Gastrocnemius medialis (tissue), 4 donors: ENCODE data around the gene IL21R. TPM values are rescaled to one million over a fixed set of nuclear protein-coding genes. Genes with fewer than 3 reads are reported as not detected.

Experiments
- ATAC-seq, 2 donors: fragments of 150-250 bp; one replicate each; pipeline ENCODE4 v1.9.1; 2016
- DNase-seq, 2 donors: peaks; one replicate each; pipeline ENCODE4 v3.0.0-alpha.2; 2019
- H3K27ac ChIP-seq, 4 donors: fragments of 200-600 bp; sonication (generic); 1 replicate in 1 of 4; 2 replicates in 3 of 4; pipeline ENCODE4 v1.5.1; 2016 to 2018; ENCODE audit warnings: mild to moderate bottlenecking in 2 of 4, moderate library complexity in 1 of 4
- H3K27me3 ChIP-seq, 3 donors: fragments of 200-600 bp; sonication (generic) in 2 of 3; 1 replicate in 1 of 3; 2 replicates in 2 of 3; pipeline versions ENCODE4 v1.5.1 to v1.6.0; 2016 to 2019; ENCODE audit warnings: mild to moderate bottlenecking in 1 of 3, moderate library complexity in 1 of 3
- H3K36me3 ChIP-seq, 2 donors: fragments of 200-600 bp; sonication (generic) in 1 of 2; one replicate each; pipeline ENCODE4 v1.5.1; 2017 to 2018
- H3K4me1 ChIP-seq, 2 donors: fragments of 200-600 bp; sonication (generic) in 1 of 2; one replicate each; pipeline ENCODE4 v1.5.1; 2016 to 2017; ENCODE audit warnings: mild to moderate bottlenecking in 2 of 2
- H3K4me3 ChIP-seq, 4 donors: fragments of 200-600 bp; sonication (generic) in 3 of 4; 1 replicate in 1 of 4; 2 replicates in 3 of 4; pipeline ENCODE4 v1.5.1; 2016 to 2019; ENCODE audit warnings: mild to moderate bottlenecking in 2 of 4
- H3K9me3 ChIP-seq, 3 donors: fragments of 200-600 bp; sonication (generic) in 2 of 3; 1 replicate in 1 of 3; 2 replicates in 2 of 3; pipeline ENCODE4 v1.5.1; 2016 to 2019
- CTCF ChIP-seq, 5 experiments: fragments of 450-650 bp in 3 of 5; fragments of 200-600 bp in 2 of 5; sonication (generic) in 2 of 5; IDR thresholded peaks in 4 of 5; conservative IDR thresholded peaks in 1 of 5; 1 replicate in 4 of 5; 2 replicates in 1 of 5; pipeline ENCODE4 v1.5.1; 2016 to 2019; ENCODE audit warnings: antibody characterized with exemption in 5 of 5, mild to moderate bottlenecking in 3 of 5, moderate library complexity in 3 of 5
- POLR2A ChIP-seq, 2 donors: fragments of 450-650 bp; IDR thresholded peaks; one replicate each; pipeline ENCODE4 v1.6.1; 2017; ENCODE audit warnings: antibody characterized with exemption in 2 of 2, mild to moderate bottlenecking in 2 of 2, moderate library complexity in 2 of 2
- in situ Hi-C, 4 donors: fragments of 200-750 bp; cut with MboI; loops; one replicate each; pipeline versions ENCODE4 v1.15.0 to v1.8.0; 2017; ENCODE audit warnings: low sequenced_read_pairs in 4 of 4
- intact Hi-C: fragments of 100-400 bp; cut with DNase I; formaldehyde crosslinking; loops from one replicate; pipeline ENCODE4 v1.15.1; 2023; ENCODE audit warnings: low total_unique reads
- total RNA-seq, 4 donors: library from RNA; depleted of rRNA; stranded (reverse); fragments of >200 nt; gene quantifications; one replicate each; pipeline versions ENCODE4 v1.1.0 to v1.2.3, GENCODE V29; 2016

Gene IL21R
- total RNA-seq, 4 donors from 2014 or later: 0.15 TPM; not detected in 3

- peaks cover 26 to 29% of the 10 kb centered on the region in 2 donors for H3K4me1 ChIP-seq
- H3K9me3 ChIP-seq: no peaks in the 10 kb centered on the region
- ATAC-seq (no peak), DNase-seq (no peak)
- H3K27me3 ChIP-seq: no peaks in the 10 kb centered on the region
- no peak overlapping the region for H3K4me3 ChIP-seq
- TF ChIP-seq CTCF (IDR thresholded peaks at IDR 0.05 in 4 of 5, conservative IDR thresholded peaks at IDR 0.05 in 1 of 5): no peak
- TF ChIP-seq POLR2A (IDR thresholded peaks at IDR 0.05): no peak
- H3K27ac ChIP-seq: no peak overlapping the region
- in situ Hi-C loops: no loop called here
- peaks cover 0 to 81% of the 10 kb centered on the region in 2 donors for H3K36me3 ChIP-seq
- intact Hi-C loops: no loop called here
These were observed 62.9 kb downstream of the IL21R start for GRCh38 chr16:27464626-27465482.

- no peak overlapping the region for H3K27ac ChIP-seq
- H3K4me3 ChIP-seq: no peak overlapping the region
- peaks cover 0 to 87% of the 10 kb centered on the region in 2 donors for H3K36me3 ChIP-seq
- TF ChIP-seq CTCF (IDR thresholded peaks at IDR 0.05 in 4 of 5, conservative IDR thresholded peaks at IDR 0.05 in 1 of 5) (no peak), POLR2A (IDR thresholded peaks at IDR 0.05) (no peak)
- DNase-seq (no peak), ATAC-seq (no peak)
- in situ Hi-C loops (no loop called here), intact Hi-C loops (no loop called here)
- H3K27me3 ChIP-seq: no peaks in the 10 kb centered on the region
- H3K4me1 ChIP-seq: peaks cover 20 to 23% of the 10 kb centered on the region in 2 donors
- no peaks in the 10 kb centered on the region for H3K9me3 ChIP-seq
These were observed 63.5 kb downstream of the IL21R start for GRCh38 chr16:27465483-27465879.

GRCh38 chr16:27468941-27469531, 67.1 kb downstream of the IL21R start:
- Histone ChIP-seq H3K36me3 (peaks cover 0 to 99% of the 10 kb centered on the region in 2 donors), H3K4me1 (no peaks in the 10 kb centered on the region), H3K27me3 (no peaks in the 10 kb centered on the region), H3K9me3 (no peaks in the 10 kb centered on the region), H3K4me3 (no peak overlapping the region), H3K27ac (no peak overlapping the region)
- TF ChIP-seq POLR2A (IDR thresholded peaks at IDR 0.05) (no peak), CTCF (IDR thresholded peaks at IDR 0.05 in 4 of 5, conservative IDR thresholded peaks at IDR 0.05 in 1 of 5) (no peak)
- intact Hi-C loops (no loop called here), in situ Hi-C loops (no loop called here)
- DNase-seq: no peak
- no peak for ATAC-seq

GRCh38 chr16:27470567-27471431, 68.8 kb downstream of the IL21R start:
- peak; percentile 71 to 89 for ATAC-seq
- H3K4me3 ChIP-seq: no peak overlapping the region
- peaks cover 0 to 96% of the 10 kb centered on the region in 2 donors for H3K36me3 ChIP-seq
- H3K27me3 ChIP-seq: no peaks in the 10 kb centered on the region
- no peaks in the 10 kb centered on the region for H3K9me3 ChIP-seq
- in situ Hi-C loops (no loop called here), intact Hi-C loops (no loop called here)
- H3K4me1 ChIP-seq: no peaks in the 10 kb centered on the region
- TF ChIP-seq POLR2A (IDR thresholded peaks at IDR 0.05) (no peak), CTCF (IDR thresholded peaks at IDR 0.05 in 4 of 5, conservative IDR thresholded peaks at IDR 0.05 in 1 of 5) (no peak)
- peak in 1 of 2 donors; percentile 67 for DNase-seq
- peak overlapping the region in 1 of 4 donors; percentile 48 for H3K27ac ChIP-seq
